ENCODE results near the gene NEBL. TPM values are rescaled to one million over a fixed set of nuclear protein-coding genes. Genes with fewer than 3 reads are reported as not detected.

Gene NEBL
- total RNA-seq, 1 experiment from 2014 or later = 11.5 TPM

- Histone ChIP-seq H3K27me3 (replicated peaks; ENCODE audit: insufficient read depth, low read depth, low read length, poor library complexity) (no peaks in the 10 kb centered on the region), H3K36me3 (ENCODE audit: insufficient read depth, low read length, poor library complexity, severe bottlenecking) (no peaks in the 10 kb centered on the region), H3K27ac (ENCODE audit: low read depth, low read length, poor library complexity, severe bottlenecking) (no peak overlapping the region), H3K9me3 (ENCODE audit: low read depth, low read length, poor library complexity, severe bottlenecking) (peaks cover 16% of the 10 kb centered on the region), H3K4me3 (ENCODE audit: low read depth, low read length, poor library complexity, severe bottlenecking) (no peak overlapping the region), H3K4me1 (ENCODE audit: insufficient read depth, low read length, poor library complexity, severe bottlenecking) (peaks cover 11% of the 10 kb centered on the region)
- DNase-seq (ENCODE audit: low spot score) = no peak
- ChIA-PET CTCF (no interaction called here), POLR2A (ENCODE audit: low non-redundant PET) (no interaction called here)
- TF ChIP-seq EZH2 (IDR thresholded peaks at IDR 0.05; ENCODE audit: borderline replicate concordance, low read depth, low read length, poor library complexity, severe bottlenecking) (no peak), CTCF (conservative IDR thresholded peaks at IDR 0.05; ENCODE audit: low read depth, low read length) (no peak)
- no TSS peak for BruUV-seq (replicated peaks)
- intact Hi-C loops (cut with micrococcal nuclease; ENCODE audit: unreplicated experiment) = no loop called here
Measured at GRCh38 chr10:20747782-20748181, 149.3 kb downstream of the NEBL start.

GRCh38 chr10:20746856-20747255 lies 150.3 kb downstream of the NEBL start:
- Histone ChIP-seq H3K4me1 (ENCODE audit: insufficient read depth, low read length, poor library complexity, severe bottlenecking) (peaks cover 11% of the 10 kb centered on the region), H3K27ac (ENCODE audit: low read depth, low read length, poor library complexity, severe bottlenecking) (no peak overlapping the region), H3K9me3 (ENCODE audit: low read depth, low read length, poor library complexity, severe bottlenecking) (peaks cover 16% of the 10 kb centered on the region), H3K4me3 (ENCODE audit: low read depth, low read length, poor library complexity, severe bottlenecking) (no peak overlapping the region), H3K36me3 (ENCODE audit: insufficient read depth, low read length, poor library complexity, severe bottlenecking) (no peaks in the 10 kb centered on the region), H3K27me3 (replicated peaks; ENCODE audit: insufficient read depth, low read depth, low read length, poor library complexity) (no peaks in the 10 kb centered on the region)
- CTCF ChIA-PET = no interaction called here
- no peak for TF ChIP-seq EZH2 (IDR thresholded peaks at IDR 0.05; ENCODE audit: borderline replicate concordance, low read depth, low read length, poor library complexity, severe bottlenecking)
- intact Hi-C loops (cut with micrococcal nuclease; ENCODE audit: unreplicated experiment) = no loop called here
- peak; percentile 60 for DNase-seq (ENCODE audit: low spot score)
- POLR2A ChIA-PET (ENCODE audit: low non-redundant PET) = no interaction called here
- no TSS peak for BruUV-seq (replicated peaks)

GRCh38 chr10:20745556-20746375 lies 151.3 kb downstream of the NEBL start:
- H3K36me3 ChIP-seq (ENCODE audit: insufficient read depth, low read length, poor library complexity, severe bottlenecking) = no peaks in the 10 kb centered on the region
- intact Hi-C loops (cut with micrococcal nuclease; ENCODE audit: unreplicated experiment) = no loop called here
- H3K27me3 ChIP-seq (replicated peaks; ENCODE audit: insufficient read depth, low read depth, low read length, poor library complexity) = no peaks in the 10 kb centered on the region
- BruUV-seq (replicated peaks) = no TSS peak
- H3K27ac ChIP-seq (ENCODE audit: low read depth, low read length, poor library complexity, severe bottlenecking) = no peak overlapping the region
- no peak for DNase-seq (ENCODE audit: low spot score)
- peaks cover 11% of the 10 kb centered on the region for H3K4me1 ChIP-seq (ENCODE audit: insufficient read depth, low read length, poor library complexity, severe bottlenecking)
- peaks cover 10% of the 10 kb centered on the region for H3K9me3 ChIP-seq (ENCODE audit: low read depth, low read length, poor library complexity, severe bottlenecking)
- ChIA-PET POLR2A (ENCODE audit: low non-redundant PET) (no interaction called here), CTCF (no interaction called here)
- no peak overlapping the region for H3K4me3 ChIP-seq (ENCODE audit: low read depth, low read length, poor library complexity, severe bottlenecking)
- TF ChIP-seq CTCF (conservative IDR thresholded peaks at IDR 0.05; ENCODE audit: low read depth, low read length) (no peak), EZH2 (IDR thresholded peaks at IDR 0.05; ENCODE audit: borderline replicate concordance, low read depth, low read length, poor library complexity, severe bottlenecking) (no peak)

GRCh38 chr10:20744821-20745220 lies 152.3 kb downstream of the NEBL start:
- no peak for DNase-seq (ENCODE audit: low spot score)
- no peak overlapping the region for H3K4me3 ChIP-seq (ENCODE audit: low read depth, low read length, poor library complexity, severe bottlenecking)
- H3K36me3 ChIP-seq (ENCODE audit: insufficient read depth, low read length, poor library complexity, severe bottlenecking) = no peaks in the 10 kb centered on the region
- H3K9me3 ChIP-seq (ENCODE audit: low read depth, low read length, poor library complexity, severe bottlenecking) = peaks cover 2% of the 10 kb centered on the region
- ChIA-PET CTCF (no interaction called here), POLR2A (ENCODE audit: low non-redundant PET) (no interaction called here)
- BruUV-seq (replicated peaks) = no TSS peak
- H3K27ac ChIP-seq (ENCODE audit: low read depth, low read length, poor library complexity, severe bottlenecking) = no peak overlapping the region
- intact Hi-C loops (cut with micrococcal nuclease; ENCODE audit: unreplicated experiment) = loop anchor here (5.0 kb wide), 1 partner anchor 47 kb away; no protein-coding TSS in a partner anchor
- H3K27me3 ChIP-seq (replicated peaks; ENCODE audit: insufficient read depth, low read depth, low read length, poor library complexity) = no peaks in the 10 kb centered on the region
- H3K4me1 ChIP-seq (ENCODE audit: insufficient read depth, low read length, poor library complexity, severe bottlenecking) = peaks cover 11% of the 10 kb centered on the region
- no peak for TF ChIP-seq EZH2 (IDR thresholded peaks at IDR 0.05; ENCODE audit: borderline replicate concordance, low read depth, low read length, poor library complexity, severe bottlenecking)
- TF ChIP-seq CTCF (conservative IDR thresholded peaks at IDR 0.05; ENCODE audit: low read depth, low read length) = no peak

Data from A673 (cell line).